ENCODE measurements around the gene GLB1L.

Gene GLB1L

GRCh38 chr2:219229305-219230058 is 15.8 kb downstream of the GLB1L start, which contains the start of the genes ANKZF1 and ATG9A:
ANKZF1 (plus strand) TSS chr2:219229806; CDS start chr2:219230258, 452 bp downstream.
ATG9A (minus strand) TSS chr2:219229636; CDS start chr2:219228024, 1,612 bp downstream.
- DNase-seq (ENCODE audit: insufficient read length) (peak; percentile 99), FAIRE-seq (peak; percentile 99)
- peak; percentile 84 for TF ChIP-seq POLR2A (IDR thresholded peaks at IDR 0.05; ENCODE audit: low read depth, low read length)
- TF ChIP-seq TAF1 (IDR thresholded peaks at IDR 0.05; ENCODE audit: borderline replicate concordance, low read depth, low read length) = peak; percentile 64; the same call in 1 of the 2 replicates
- TF ChIP-seq POLR2AphosphoS5 (IDR thresholded peaks at IDR 0.05; ENCODE audit: low read depth, low read length) = peak; percentile 68

GRCh38 chr2:219228911-219229304 is 16.3 kb downstream of the GLB1L start:
- DNase-seq (ENCODE audit: insufficient read length) (no peak), FAIRE-seq (no peak)
- TF ChIP-seq POLR2A (IDR thresholded peaks at IDR 0.05; ENCODE audit: low read depth, low read length) (no peak), TAF1 (IDR thresholded peaks at IDR 0.05; ENCODE audit: borderline replicate concordance, low read depth, low read length) (no peak), POLR2AphosphoS5 (IDR thresholded peaks at IDR 0.05; ENCODE audit: low read depth, low read length) (no peak)

- no peak for TF ChIP-seq TAF1 (IDR thresholded peaks at IDR 0.05; ENCODE audit: borderline replicate concordance, low read depth, low read length)
- no peak for TF ChIP-seq POLR2AphosphoS5 (IDR thresholded peaks at IDR 0.05; ENCODE audit: low read depth, low read length)
- TF ChIP-seq POLR2A (IDR thresholded peaks at IDR 0.05; ENCODE audit: low read depth, low read length) = no peak
- DNase-seq (ENCODE audit: insufficient read length) (no peak), FAIRE-seq (peak; percentile 33)
These were observed 17.0 kb downstream of the GLB1L start for GRCh38 chr2:219228041-219228910.

- TF ChIP-seq TAF1 (IDR thresholded peaks at IDR 0.05; ENCODE audit: borderline replicate concordance, low read depth, low read length) (no peak), POLR2A (IDR thresholded peaks at IDR 0.05; ENCODE audit: low read depth, low read length) (no peak), POLR2AphosphoS5 (IDR thresholded peaks at IDR 0.05; ENCODE audit: low read depth, low read length) (no peak)
- FAIRE-seq (no peak), DNase-seq (ENCODE audit: insufficient read length) (no peak)
These were observed 19.9 kb downstream of the GLB1L start for GRCh38 chr2:219225350-219225749.

GRCh38 chr2:219223831-219224610 is 21.2 kb downstream of the GLB1L start:
- DNase-seq (ENCODE audit: insufficient read length) = no peak
- FAIRE-seq = no peak
- TF ChIP-seq POLR2A (IDR thresholded peaks at IDR 0.05; ENCODE audit: low read depth, low read length) = no peak
- no peak for TF ChIP-seq TAF1 (IDR thresholded peaks at IDR 0.05; ENCODE audit: borderline replicate concordance, low read depth, low read length)
- no peak for TF ChIP-seq POLR2AphosphoS5 (IDR thresholded peaks at IDR 0.05; ENCODE audit: low read depth, low read length)

- DNase-seq (ENCODE audit: insufficient read length) (no peak), FAIRE-seq (no peak)
- TF ChIP-seq POLR2AphosphoS5 (IDR thresholded peaks at IDR 0.05; ENCODE audit: low read depth, low read length) (no peak), TAF1 (IDR thresholded peaks at IDR 0.05; ENCODE audit: borderline replicate concordance, low read depth, low read length) (no peak), POLR2A (IDR thresholded peaks at IDR 0.05; ENCODE audit: low read depth, low read length) (no peak)
These were observed 23.2 kb downstream of the GLB1L start for GRCh38 chr2:219221957-219222518.

GRCh38 chr2:219220652-219221402 is 24.4 kb downstream of the GLB1L start:
- FAIRE-seq (no peak), DNase-seq (ENCODE audit: insufficient read length) (no peak)
- TF ChIP-seq TAF1 (IDR thresholded peaks at IDR 0.05; ENCODE audit: borderline replicate concordance, low read depth, low read length) (no peak), POLR2AphosphoS5 (IDR thresholded peaks at IDR 0.05; ENCODE audit: low read depth, low read length) (no peak), POLR2A (IDR thresholded peaks at IDR 0.05; ENCODE audit: low read depth, low read length) (no peak)

- DNase-seq (ENCODE audit: insufficient read length) = no peak
- TF ChIP-seq POLR2A (IDR thresholded peaks at IDR 0.05; ENCODE audit: low read depth, low read length) (no peak), TAF1 (IDR thresholded peaks at IDR 0.05; ENCODE audit: borderline replicate concordance, low read depth, low read length) (no peak), POLR2AphosphoS5 (IDR thresholded peaks at IDR 0.05; ENCODE audit: low read depth, low read length) (no peak)
- FAIRE-seq = no peak
These were observed 25.3 kb downstream of the GLB1L start for GRCh38 chr2:219219784-219220532.
